HCT116 (cell line): Measurements from ENCODE around the gene CCL11.

Experiments
- EZH2 ChIP-seq: fragments of 200-600 bp; sonication (generic); IDR thresholded peaks from 2 replicates; pipeline ENCODE4 v1.6.1; 2017; ENCODE audit warnings: antibody characterized with exemption, mixed run types
- POLR2A ChIP-seq: IDR thresholded peaks from 2 replicates; pipeline ENCODE4 v1.7.0; 2011; ENCODE audit warnings: borderline replicate concordance; ENCODE audit not compliant: insufficient read depth, insufficient read length; ENCODE audit errors: extremely low read depth
- TCF7L2 ChIP-seq: IDR thresholded peaks from 2 replicates; pipeline ENCODE4 v1.7.0; 2011; ENCODE audit warnings: borderline replicate concordance, inconsistent platforms; ENCODE audit not compliant: insufficient read depth, insufficient read length; ENCODE audit errors: extremely low read depth
- TF ChIP-seq, protein P1 (sequence below), 3 experiments: fragments of 200-600 bp in 1 of 3; sonication (generic) in 1 of 3; IDR thresholded peaks in 2 of 3; conservative IDR thresholded peaks in 1 of 3; 2 replicates each; pipeline ENCODE4 v1.5.1; 2012 to 2017; ENCODE audit warnings: low read depth in 2 of 3, low read length in 2 of 3, antibody characterized with exemption in 1 of 3, borderline replicate concordance in 1 of 3, control low read depth in 1 of 3, mild to moderate bottlenecking in 1 of 3, mixed read lengths in 1 of 3, mixed run types in 1 of 3, moderate library complexity in 1 of 3; ENCODE audit not compliant: insufficient read depth in 1 of 3
- TF ChIP-seq, protein P2 (sequence below): IDR thresholded peaks from 2 replicates; pipeline ENCODE4 v1.6.1; 2012; ENCODE audit warnings: low read depth

DNA sequence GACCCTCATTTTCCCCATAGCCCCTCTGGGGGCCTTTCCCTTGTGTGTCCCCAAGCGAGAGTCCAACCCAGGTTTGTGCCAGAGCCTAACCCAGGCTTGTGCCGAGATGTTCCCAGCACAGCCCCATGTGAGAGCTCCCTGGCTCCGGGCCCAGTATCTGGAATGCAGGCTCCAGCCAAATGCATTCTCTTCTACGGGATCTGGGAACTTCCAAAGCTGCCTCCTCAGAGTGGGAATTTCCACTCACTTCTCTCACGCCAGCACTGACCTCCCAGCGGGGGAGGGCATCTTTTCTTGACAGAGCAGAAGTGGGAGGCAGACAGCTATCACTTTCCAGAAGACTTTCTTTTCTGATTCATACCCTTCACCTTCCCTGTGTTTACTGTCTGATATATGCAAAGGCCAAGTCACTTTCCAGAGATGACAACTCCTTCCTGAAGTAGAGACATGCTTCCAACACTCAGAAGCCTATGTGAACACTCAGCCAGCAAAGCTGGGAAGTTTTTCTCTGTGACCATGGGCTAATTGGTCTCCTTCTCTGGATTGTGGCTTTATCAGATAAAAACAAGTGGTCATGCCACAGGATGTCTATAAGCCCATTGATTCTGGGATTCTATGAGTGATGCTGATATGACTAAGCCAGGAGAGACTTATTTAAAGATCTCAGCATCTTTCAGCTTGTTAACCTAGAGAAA is 33.0 kb upstream of the CCL11 start:
- TF ChIP-seq, protein P1, sequence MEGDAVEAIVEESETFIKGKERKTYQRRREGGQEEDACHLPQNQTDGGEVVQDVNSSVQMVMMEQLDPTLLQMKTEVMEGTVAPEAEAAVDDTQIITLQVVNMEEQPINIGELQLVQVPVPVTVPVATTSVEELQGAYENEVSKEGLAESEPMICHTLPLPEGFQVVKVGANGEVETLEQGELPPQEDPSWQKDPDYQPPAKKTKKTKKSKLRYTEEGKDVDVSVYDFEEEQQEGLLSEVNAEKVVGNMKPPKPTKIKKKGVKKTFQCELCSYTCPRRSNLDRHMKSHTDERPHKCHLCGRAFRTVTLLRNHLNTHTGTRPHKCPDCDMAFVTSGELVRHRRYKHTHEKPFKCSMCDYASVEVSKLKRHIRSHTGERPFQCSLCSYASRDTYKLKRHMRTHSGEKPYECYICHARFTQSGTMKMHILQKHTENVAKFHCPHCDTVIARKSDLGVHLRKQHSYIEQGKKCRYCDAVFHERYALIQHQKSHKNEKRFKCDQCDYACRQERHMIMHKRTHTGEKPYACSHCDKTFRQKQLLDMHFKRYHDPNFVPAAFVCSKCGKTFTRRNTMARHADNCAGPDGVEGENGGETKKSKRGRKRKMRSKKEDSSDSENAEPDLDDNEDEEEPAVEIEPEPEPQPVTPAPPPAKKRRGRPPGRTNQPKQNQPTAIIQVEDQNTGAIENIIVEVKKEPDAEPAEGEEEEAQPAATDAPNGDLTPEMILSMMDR (IDR thresholded peaks at IDR 0.05 in 2 of 3, conservative IDR thresholded peaks at IDR 0.05 in 1 of 3; ENCODE audit: borderline replicate concordance in 1 of 3, insufficient read depth in 1 of 3, low read depth in 2 of 3, low read length in 2 of 3): no peak
- TF ChIP-seq, protein P2, sequence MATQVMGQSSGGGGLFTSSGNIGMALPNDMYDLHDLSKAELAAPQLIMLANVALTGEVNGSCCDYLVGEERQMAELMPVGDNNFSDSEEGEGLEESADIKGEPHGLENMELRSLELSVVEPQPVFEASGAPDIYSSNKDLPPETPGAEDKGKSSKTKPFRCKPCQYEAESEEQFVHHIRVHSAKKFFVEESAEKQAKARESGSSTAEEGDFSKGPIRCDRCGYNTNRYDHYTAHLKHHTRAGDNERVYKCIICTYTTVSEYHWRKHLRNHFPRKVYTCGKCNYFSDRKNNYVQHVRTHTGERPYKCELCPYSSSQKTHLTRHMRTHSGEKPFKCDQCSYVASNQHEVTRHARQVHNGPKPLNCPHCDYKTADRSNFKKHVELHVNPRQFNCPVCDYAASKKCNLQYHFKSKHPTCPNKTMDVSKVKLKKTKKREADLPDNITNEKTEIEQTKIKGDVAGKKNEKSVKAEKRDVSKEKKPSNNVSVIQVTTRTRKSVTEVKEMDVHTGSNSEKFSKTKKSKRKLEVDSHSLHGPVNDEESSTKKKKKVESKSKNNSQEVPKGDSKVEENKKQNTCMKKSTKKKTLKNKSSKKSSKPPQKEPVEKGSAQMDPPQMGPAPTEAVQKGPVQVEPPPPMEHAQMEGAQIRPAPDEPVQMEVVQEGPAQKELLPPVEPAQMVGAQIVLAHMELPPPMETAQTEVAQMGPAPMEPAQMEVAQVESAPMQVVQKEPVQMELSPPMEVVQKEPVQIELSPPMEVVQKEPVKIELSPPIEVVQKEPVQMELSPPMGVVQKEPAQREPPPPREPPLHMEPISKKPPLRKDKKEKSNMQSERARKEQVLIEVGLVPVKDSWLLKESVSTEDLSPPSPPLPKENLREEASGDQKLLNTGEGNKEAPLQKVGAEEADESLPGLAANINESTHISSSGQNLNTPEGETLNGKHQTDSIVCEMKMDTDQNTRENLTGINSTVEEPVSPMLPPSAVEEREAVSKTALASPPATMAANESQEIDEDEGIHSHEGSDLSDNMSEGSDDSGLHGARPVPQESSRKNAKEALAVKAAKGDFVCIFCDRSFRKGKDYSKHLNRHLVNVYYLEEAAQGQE: no peak
- TF ChIP-seq EZH2 (no peak), POLR2A (no peak), TCF7L2 (no peak)
